HEK293 (cell line): ENCODE measurements around the gene CD28.

ENCODE experiments used
- CTCF ChIA-PET: fragments of 350-600 bp; formaldehyde crosslinking; extraction: SDS; loops from one replicate; lab custom pipeline; 2021; ENCODE audit warnings: antibody characterized with exemption; lab: Yijun Ruan, JAX
- POLR2A ChIA-PET: fragments of 300-600 bp; formaldehyde crosslinking; extraction: SDS; loops from one replicate; lab custom pipeline; 2020; ENCODE audit warnings: antibody characterized with exemption, inconsistent platforms; lab: Yijun Ruan, JAX
- H3K27ac ChIP-seq: fragments of 200-500 bp; sonication (Bioruptor generic); 2 replicates; pipeline ENCODE4 v1.5.1; 2014; ENCODE audit warnings: low read depth, low read length, control low read depth, inconsistent platforms; ENCODE audit errors: extremely low read depth
- H3K36me3 ChIP-seq, 2 experiments: fragments of 200-500 bp in 1 of 2; sonication (Bioruptor generic) in 1 of 2; 1 replicate in 1 of 2; 2 replicates in 1 of 2; pipeline ENCODE4 v1.5.1; 2014 to 2017; ENCODE audit warnings: inconsistent platforms in 2 of 2, low read length in 2 of 2; ENCODE audit not compliant: control insufficient read depth in 2 of 2, insufficient read depth in 1 of 2
- H3K4me1 ChIP-seq: fragments of 200-500 bp; sonication (Bioruptor generic); 2 replicates; pipeline ENCODE4 v1.5.1; 2014; ENCODE audit warnings: mild to moderate bottlenecking, low read length, inconsistent platforms; ENCODE audit not compliant: control insufficient read depth, insufficient read depth
- H3K4me3 ChIP-seq: 2 replicates; pipeline ENCODE4 v1.5.1; 2011; ENCODE audit warnings: low read depth, mild to moderate bottlenecking, control low read depth, low read length, moderate library complexity
- H3K9me3 ChIP-seq: fragments of 200-500 bp; sonication (Bioruptor generic); 2 replicates; pipeline ENCODE4 v1.5.1; 2014; ENCODE audit warnings: low read depth, low read length, inconsistent platforms; ENCODE audit not compliant: control insufficient read depth, insufficient read depth
- BCL11B ChIP-seq: fragments of 450-650 bp; formaldehyde crosslinking; IDR thresholded peaks from 2 replicates; pipeline ENCODE4 v1.5.1; 2016; ENCODE audit warnings: low read depth, missing biosample characterization, missing genetic modification characterization
- GFI1B ChIP-seq: fragments of 450-650 bp; formaldehyde crosslinking; IDR thresholded peaks from 2 replicates; pipeline ENCODE4 v1.5.1; 2016; ENCODE audit warnings: missing biosample characterization, missing genetic modification characterization
- IKZF3 ChIP-seq: fragments of 450-650 bp; IDR thresholded peaks from 2 replicates; pipeline ENCODE4 v1.5.0; 2018; ENCODE audit warnings: missing biosample characterization, mild to moderate bottlenecking, missing genetic modification characterization, moderate library complexity
- KLF10 ChIP-seq: fragments of 450-650 bp; IDR thresholded peaks from 2 replicates; pipeline ENCODE4 v1.5.1; 2018; ENCODE audit warnings: missing biosample characterization, mild to moderate bottlenecking, missing genetic modification characterization
- MYNN ChIP-seq: fragments of 450-650 bp; formaldehyde crosslinking; IDR thresholded peaks from 2 replicates; pipeline ENCODE4 v1.5.1; 2016; ENCODE audit warnings: missing biosample characterization, missing genetic modification characterization, borderline replicate concordance
- YY1 ChIP-seq: fragments of 450-650 bp; formaldehyde crosslinking; IDR thresholded peaks from 2 replicates; pipeline ENCODE4 v1.5.1; 2018; ENCODE audit warnings: missing biosample characterization, missing genetic modification characterization
- ZBTB48 ChIP-seq: fragments of 450-650 bp; formaldehyde crosslinking; IDR thresholded peaks from 2 replicates; pipeline ENCODE4 v1.5.1; 2016; ENCODE audit warnings: missing biosample characterization, missing genetic modification characterization
- ZBTB49 ChIP-seq: fragments of 450-650 bp; formaldehyde crosslinking; IDR thresholded peaks from 2 replicates; pipeline ENCODE4 v1.5.1; 2016; ENCODE audit warnings: missing biosample characterization, missing genetic modification characterization, low read depth
- ZBTB8A ChIP-seq: fragments of 450-650 bp; formaldehyde crosslinking; IDR thresholded peaks from 2 replicates; pipeline ENCODE4 v1.5.1; 2016; ENCODE audit warnings: missing biosample characterization, missing genetic modification characterization
- ZFP41 ChIP-seq: fragments of 450-650 bp; formaldehyde crosslinking; IDR thresholded peaks from 2 replicates; pipeline ENCODE4 v1.5.1; 2016; ENCODE audit warnings: missing biosample characterization, missing genetic modification characterization, borderline replicate concordance
- ZNF2 ChIP-seq: fragments of 450-650 bp; formaldehyde crosslinking; IDR thresholded peaks from 2 replicates; pipeline ENCODE4 v1.5.1; 2016; ENCODE audit warnings: missing biosample characterization, missing genetic modification characterization
- ZNF266 ChIP-seq: fragments of 450-650 bp; formaldehyde crosslinking; IDR thresholded peaks from 2 replicates; pipeline ENCODE4 v1.5.1; 2016; ENCODE audit warnings: missing biosample characterization, missing genetic modification characterization, low read depth
- ZNF37A ChIP-seq: fragments of 450-650 bp; IDR thresholded peaks from 2 replicates; pipeline ENCODE4 v1.5.1; 2018; ENCODE audit warnings: missing biosample characterization, missing genetic modification characterization
- ZNF394 ChIP-seq: fragments of 450-650 bp; formaldehyde crosslinking; IDR thresholded peaks from 2 replicates; pipeline ENCODE4 v1.5.1; 2016; ENCODE audit warnings: missing biosample characterization, missing genetic modification characterization, mild to moderate bottlenecking, moderate library complexity, borderline replicate concordance
- ZNF404 ChIP-seq: fragments of 450-650 bp; formaldehyde crosslinking; IDR thresholded peaks from 2 replicates; pipeline ENCODE4 v1.5.1; 2017; ENCODE audit warnings: missing biosample characterization, missing genetic modification characterization
- ZNF561 ChIP-seq: fragments of 450-650 bp; IDR thresholded peaks from 2 replicates; pipeline ENCODE4 v1.5.1; 2018; ENCODE audit warnings: missing biosample characterization, missing genetic modification characterization, borderline replicate concordance
- ZNF610 ChIP-seq: fragments of 450-650 bp; formaldehyde crosslinking; IDR thresholded peaks from 2 replicates; pipeline ENCODE4 v1.5.1; 2016; ENCODE audit warnings: missing biosample characterization, missing genetic modification characterization, borderline replicate concordance
- ZNF654 ChIP-seq: fragments of 450-650 bp; formaldehyde crosslinking; IDR thresholded peaks from 2 replicates; pipeline ENCODE4 v1.5.1; 2016; ENCODE audit warnings: low read depth, missing biosample characterization, missing genetic modification characterization
- ZNF701 ChIP-seq: fragments of 450-650 bp; formaldehyde crosslinking; IDR thresholded peaks from 2 replicates; pipeline ENCODE4 v1.5.1; 2016; ENCODE audit warnings: missing biosample characterization, missing genetic modification characterization
- TF ChIP-seq, protein P1 (sequence below): fragments of 450-650 bp; formaldehyde crosslinking; IDR thresholded peaks from 2 replicates; pipeline ENCODE4 v1.5.1; 2016; ENCODE audit warnings: missing biosample characterization, missing genetic modification characterization
- TF ChIP-seq, protein P2 (sequence below): fragments of 450-650 bp; formaldehyde crosslinking; IDR thresholded peaks from 2 replicates; pipeline ENCODE4 v1.5.1; 2017; ENCODE audit warnings: missing biosample characterization, missing genetic modification characterization
- TF ChIP-seq, protein P3 (sequence below): fragments of 450-650 bp; formaldehyde crosslinking; IDR thresholded peaks from 2 replicates; pipeline ENCODE4 v1.5.1; 2016; ENCODE audit warnings: missing biosample characterization, missing genetic modification characterization

Gene CD28

GRCh38 chr2:203688798-203689197 is 17.6 kb upstream of the CD28 start:
- Histone ChIP-seq H3K4me1 (no peaks in the 10 kb centered on the region), H3K27ac (no peak overlapping the region), H3K36me3 (no peaks in the 10 kb centered on the region), H3K4me3 (no peak overlapping the region), H3K9me3 (no peaks in the 10 kb centered on the region)
- CTCF ChIA-PET, result interaction anchor here (0.7 kb wide), 1 partner anchor 209 kb away, joined by 4 read pairs; no protein-coding TSS in a partner anchor
- POLR2A ChIA-PET, result no interaction called here
- no peak for TF ChIP-seq MYNN (tag by site-specific recombination)
- TF ChIP-seq ZBTB49 (tag by site-specific recombination), result no peak
- TF ChIP-seq, protein P1, sequence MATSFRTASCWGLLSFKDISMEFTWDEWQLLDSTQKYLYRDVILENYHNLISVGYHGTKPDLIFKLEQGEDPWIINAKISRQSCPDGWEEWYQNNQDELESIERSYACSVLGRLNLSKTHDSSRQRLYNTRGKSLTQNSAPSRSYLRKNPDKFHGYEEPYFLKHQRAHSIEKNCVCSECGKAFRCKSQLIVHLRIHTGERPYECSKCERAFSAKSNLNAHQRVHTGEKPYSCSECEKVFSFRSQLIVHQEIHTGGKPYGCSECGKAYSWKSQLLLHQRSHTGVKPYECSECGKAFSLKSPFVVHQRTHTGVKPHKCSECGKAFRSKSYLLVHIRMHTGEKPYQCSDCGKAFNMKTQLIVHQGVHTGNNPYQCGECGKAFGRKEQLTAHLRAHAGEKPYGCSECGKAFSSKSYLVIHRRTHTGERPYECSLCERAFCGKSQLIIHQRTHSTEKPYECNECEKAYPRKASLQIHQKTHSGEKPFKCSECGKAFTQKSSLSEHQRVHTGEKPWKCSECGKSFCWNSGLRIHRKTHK, result no peak
- no peak for TF ChIP-seq ZFP41
- no peak for TF ChIP-seq ZNF394 (tag by site-specific recombination)
- no peak for TF ChIP-seq ZBTB8A (tag by site-specific recombination)
- TF ChIP-seq, protein P2, sequence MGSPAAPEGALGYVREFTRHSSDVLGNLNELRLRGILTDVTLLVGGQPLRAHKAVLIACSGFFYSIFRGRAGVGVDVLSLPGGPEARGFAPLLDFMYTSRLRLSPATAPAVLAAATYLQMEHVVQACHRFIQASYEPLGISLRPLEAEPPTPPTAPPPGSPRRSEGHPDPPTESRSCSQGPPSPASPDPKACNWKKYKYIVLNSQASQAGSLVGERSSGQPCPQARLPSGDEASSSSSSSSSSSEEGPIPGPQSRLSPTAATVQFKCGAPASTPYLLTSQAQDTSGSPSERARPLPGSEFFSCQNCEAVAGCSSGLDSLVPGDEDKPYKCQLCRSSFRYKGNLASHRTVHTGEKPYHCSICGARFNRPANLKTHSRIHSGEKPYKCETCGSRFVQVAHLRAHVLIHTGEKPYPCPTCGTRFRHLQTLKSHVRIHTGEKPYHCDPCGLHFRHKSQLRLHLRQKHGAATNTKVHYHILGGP (tag by site-specific recombination), result no peak
- TF ChIP-seq ZNF701, result no peak
- no peak for TF ChIP-seq ZNF37A (tag by site-specific recombination)

GRCh38 chr2:203689426-203690116 is 16.9 kb upstream of the CD28 start:
- Histone ChIP-seq H3K9me3 (no peaks in the 10 kb centered on the region), H3K4me1 (no peaks in the 10 kb centered on the region), H3K4me3 (no peak overlapping the region), H3K36me3 (no peaks in the 10 kb centered on the region), H3K27ac (no peak overlapping the region)
- no peak for TF ChIP-seq KLF10 (tag by site-specific recombination)
- CTCF ChIA-PET, result interaction anchor here (0.6 to 0.7 kb wide), 2 partner anchors 162 to 210 kb away, joined by 3 to 4 read pairs; no protein-coding TSS in a partner anchor
- POLR2A ChIA-PET, result no interaction called here

DNA sequence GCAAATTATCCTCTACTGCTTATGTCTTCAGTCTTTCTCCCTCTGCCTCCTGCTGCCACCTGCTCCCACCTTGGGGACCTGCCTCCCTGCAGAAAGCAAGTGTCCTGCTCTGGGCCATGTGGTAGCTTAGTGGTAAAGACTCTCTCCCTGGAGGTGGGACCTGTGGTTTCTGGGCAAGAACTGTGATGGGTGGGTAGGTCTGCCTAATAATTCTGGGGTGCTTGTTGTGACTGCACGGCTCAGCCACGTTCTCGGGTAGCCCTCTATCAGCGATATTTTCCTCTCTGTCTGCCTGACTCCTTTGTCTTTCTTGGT is 16.4 kb upstream of the CD28 start:
- CTCF ChIA-PET, result interaction anchor here (0.6 kb wide), 1 partner anchor 163 kb away, joined by 3 read pairs; no protein-coding TSS in a partner anchor
- TF ChIP-seq ZNF404, result no peak
- Histone ChIP-seq H3K36me3 (no peaks in the 10 kb centered on the region), H3K4me3 (no peak overlapping the region), H3K4me1 (no peaks in the 10 kb centered on the region), H3K27ac (no peak overlapping the region), H3K9me3 (no peaks in the 10 kb centered on the region)
- POLR2A ChIA-PET, result no interaction called here

DNA sequence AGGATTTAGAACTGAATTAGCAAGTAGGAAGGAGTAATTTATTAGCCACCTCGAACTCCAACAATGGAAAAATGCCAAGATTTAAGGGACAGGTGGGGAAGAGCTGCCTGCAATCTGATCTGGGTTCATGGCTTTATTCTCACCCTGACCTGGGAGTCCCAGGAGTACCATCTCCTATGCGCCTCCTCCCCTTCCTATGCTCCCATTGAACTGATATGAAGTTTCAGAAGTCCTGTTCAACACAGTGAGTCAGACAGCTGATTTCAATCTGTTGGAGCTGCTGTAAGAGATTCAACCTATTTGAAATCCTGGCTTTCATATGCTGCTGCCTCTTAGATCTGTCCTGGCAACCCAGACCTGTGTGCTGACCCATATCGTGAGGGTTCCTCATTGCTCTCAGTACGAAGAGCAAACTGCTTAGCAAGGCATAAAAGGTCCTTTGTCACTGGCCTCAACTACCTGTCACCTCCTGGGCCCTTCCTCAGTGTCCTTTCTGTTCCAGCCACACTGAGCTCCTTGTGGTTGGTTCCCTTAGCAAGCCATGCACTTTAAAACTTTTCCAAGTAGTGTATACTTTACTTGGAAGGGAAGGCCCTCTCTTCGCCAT is 15.9 kb upstream of the CD28 start:
- H3K36me3 ChIP-seq, result no peaks in the 10 kb centered on the region
- no peak overlapping the region for H3K4me3 ChIP-seq
- ChIA-PET CTCF (no interaction called here), POLR2A (no interaction called here)
- no peaks in the 10 kb centered on the region for H3K9me3 ChIP-seq
- H3K27ac ChIP-seq, result no peak overlapping the region
- H3K4me1 ChIP-seq, result no peaks in the 10 kb centered on the region
- TF ChIP-seq ZNF2 (no peak), BCL11B (tag by site-specific recombination) (no peak), YY1 (tag by site-specific recombination) (no peak), GFI1B (tag by site-specific recombination) (no peak), ZNF654 (tag by site-specific recombination) (no peak), ZNF610 (tag by site-specific recombination) (no peak), ZNF266 (tag by site-specific recombination) (no peak), ZBTB48 (tag by site-specific recombination) (no peak), IKZF3 (tag by site-specific recombination) (no peak), ZFP41 (no peak), ZNF561 (tag by site-specific recombination) (no peak)
- TF ChIP-seq, protein P3, sequence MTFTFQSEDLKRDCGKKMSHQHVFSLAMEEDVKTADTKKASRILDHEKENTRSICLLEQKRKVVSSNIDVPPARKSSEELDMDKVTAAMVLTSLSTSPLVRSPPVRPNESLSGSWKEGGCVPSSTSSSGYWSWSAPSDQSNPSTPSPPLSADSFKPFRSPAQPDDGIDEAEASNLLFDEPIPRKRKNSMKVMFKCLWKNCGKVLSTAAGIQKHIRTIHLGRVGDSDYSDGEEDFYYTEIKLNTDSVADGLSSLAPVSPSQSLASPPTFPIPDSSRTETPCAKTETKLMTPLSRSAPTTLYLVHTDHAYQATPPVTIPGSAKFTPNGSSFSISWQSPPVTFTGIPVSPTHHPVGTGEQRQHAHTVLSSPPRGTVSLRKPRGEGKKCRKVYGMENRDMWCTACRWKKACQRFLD (tag by site-specific recombination), result no peak
